ENCODE results near the gene BBIP1. TPM values are rescaled to one million over a fixed set of nuclear protein-coding genes. Genes with fewer than 3 reads are reported as not detected.

Gene BBIP1
- total and polyA plus RNA-seq, 3 donors from 2014 or later, result 41.8 to 202 (median 57.7) TPM

GRCh38 chr10:110850099-110850498, 68.9 kb downstream of the BBIP1 start:
- Histone ChIP-seq H3K27ac (no peak overlapping the region), H3K9me3 (no peaks in the 10 kb centered on the region), H3K27me3 (no peaks in the 10 kb centered on the region), H3K4me1 (peaks cover 26% of the 10 kb centered on the region), H3K4me3 (no peak overlapping the region), H3K36me3 (ENCODE audit: low read depth, missing control alignments) (no peaks in the 10 kb centered on the region)
- 95 to 100% methylated on average over 3 of the region's 3 CpGs for WGBS, 2 donors
- no peak for DNase-seq
- TF ChIP-seq CTCF (IDR thresholded peaks at IDR 0.05), result no peak
- TF ChIP-seq POLR2A (IDR thresholded peaks at IDR 0.05), result no peak
- intact Hi-C loops (cut with DNase I; ENCODE audit: low total_unique reads), result no loop called here

Other genes with a start within 250 kb of the BBIP1 start
- 10 to 100 TPM; 64.0 to 71.1 TPM for gene PDCD4, start 47.3 kb downstream of the BBIP1 start, total RNA-seq
- 124 TPM for gene PDCD4, start 47.3 kb downstream of the BBIP1 start, polyA plus RNA-seq (ENCODE audit: insufficient read depth, low read depth, low replicate concordance)
- 100 to 1,000 TPM in 1 of 2 donors, 10 to 100 TPM in 1; 91.1 to 104 TPM for gene SHOC2, start 424 bp upstream of the BBIP1 start, total RNA-seq
- 61.5 TPM for gene SHOC2, start 424 bp upstream of the BBIP1 start, polyA plus RNA-seq (ENCODE audit: insufficient read depth, low read depth, low replicate concordance)
- gene ADRA2A, start 157.8 kb upstream of the BBIP1 start, total RNA-seq, result 1 to 10 TPM; 5.7 to 6.9 TPM
- gene ADRA2A, start 157.8 kb upstream of the BBIP1 start, polyA plus RNA-seq (ENCODE audit: insufficient read depth, low read depth, low replicate concordance), result 6.5 TPM